ENCODE measurements around the gene VTN.

DNA sequence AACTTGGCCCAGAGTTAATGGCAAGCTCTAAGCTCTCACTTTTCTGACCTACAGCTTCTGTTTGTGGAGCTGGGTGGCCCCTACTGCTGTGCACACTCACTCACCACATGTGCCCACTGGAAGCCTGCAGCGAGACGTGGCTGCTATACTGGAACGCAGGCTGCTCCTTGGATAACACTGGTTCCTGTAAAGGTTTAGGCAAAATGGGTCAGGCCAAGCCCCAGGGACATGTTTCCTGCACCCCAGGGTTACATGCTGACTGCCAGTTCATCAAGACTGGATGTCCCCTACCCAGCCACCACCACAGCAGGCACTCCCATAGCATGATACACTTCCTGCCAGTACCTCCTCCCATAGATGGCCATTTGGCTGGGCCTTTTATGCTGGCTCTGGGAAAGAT, 21.1 kb downstream of the VTN start:
- TF ChIP-seq CTCF (IDR thresholded peaks at IDR 0.05; ENCODE audit: insufficient read depth, low read depth, low read length): no peak
- TF ChIP-seq EZH2 (IDR thresholded peaks at IDR 0.05; ENCODE audit: insufficient read depth, low read length): no peak
